Urinary bladder (tissue), 4 donors: ENCODE measurements around the gene INPP5A. TPM values are rescaled to one million over a fixed set of nuclear protein-coding genes. Genes with fewer than 3 reads are reported as not detected.

ENCODE experiments used
- DNase-seq: peaks from one replicate; pipeline ENCODE4 v3.0.0-alpha.2; 2015; ENCODE audit errors: extremely low spot score
- H3K27ac ChIP-seq: one replicate; pipeline ENCODE4 v1.5.1; 2013; ENCODE audit warnings: low read depth, mild to moderate bottlenecking, moderate library complexity
- H3K36me3 ChIP-seq: one replicate; pipeline ENCODE4 v1.6.1; 2013; ENCODE audit warnings: mild to moderate bottlenecking, moderate library complexity; ENCODE audit not compliant: insufficient read depth
- H3K4me1 ChIP-seq: one replicate; pipeline ENCODE4 v1.6.1; 2013; ENCODE audit warnings: mild to moderate bottlenecking, moderate library complexity; ENCODE audit not compliant: insufficient read depth
- H3K4me3 ChIP-seq: one replicate; pipeline ENCODE4 v1.5.1; 2013; ENCODE audit warnings: low read depth, low read length
- WGBS: extraction: QIAGEN DNeasy Blood & Tissue Kit; methylation state at CpG from one replicate; pipeline ENCODE4 v1.1.7; 2013; 5-methylcytosine and 5-hydroxymethylcytosine counted together
- polyA plus RNA-seq: library from polyadenylated mRNA; stranded (reverse); fragments of 200-250 nt; gene quantifications from one replicate; pipeline ENCODE4 v1.2.3, GENCODE V29; 2013
- total RNA-seq: library from RNA; depleted of rRNA; stranded (reverse); fragments of >200 nt; gene quantifications from one replicate; pipeline ENCODE4 v1.2.3, GENCODE V29; 2014
- donor health status: healthy with polysubstance abuse.
- donor health status: healthy.

Gene INPP5A
- total and polyA plus RNA-seq, 2 donors = 61.0 to 66.2 TPM

DNA sequence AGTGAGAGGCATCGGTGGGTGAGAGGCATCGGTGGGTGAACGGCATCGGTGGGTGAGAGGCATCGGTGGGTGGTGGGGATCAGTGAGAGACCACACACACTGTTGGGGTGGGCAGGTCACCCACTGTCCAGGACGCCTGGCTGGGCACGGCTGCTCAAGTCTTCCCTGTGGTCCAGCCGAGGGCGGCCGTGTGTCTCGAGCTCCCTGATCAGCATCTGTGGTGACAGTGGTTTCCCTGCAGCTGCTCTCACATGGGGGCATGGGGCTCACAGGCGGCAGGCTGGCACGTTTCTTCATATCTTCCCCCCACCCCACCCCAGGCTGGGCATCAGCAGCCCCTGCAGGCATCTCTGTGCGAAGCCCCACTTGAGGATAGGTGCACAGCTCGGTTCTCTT, 170.2 kb downstream of the INPP5A start:
- no peak for DNase-seq
- H3K4me1 ChIP-seq = no peaks in the 10 kb centered on the region
- no peak overlapping the region for H3K4me3 ChIP-seq
- WGBS = 98% methylated on average over 15 of the region's 15 CpGs
- peaks cover 2% of the 10 kb centered on the region for H3K36me3 ChIP-seq
- H3K27ac ChIP-seq = no peak overlapping the region

DNA sequence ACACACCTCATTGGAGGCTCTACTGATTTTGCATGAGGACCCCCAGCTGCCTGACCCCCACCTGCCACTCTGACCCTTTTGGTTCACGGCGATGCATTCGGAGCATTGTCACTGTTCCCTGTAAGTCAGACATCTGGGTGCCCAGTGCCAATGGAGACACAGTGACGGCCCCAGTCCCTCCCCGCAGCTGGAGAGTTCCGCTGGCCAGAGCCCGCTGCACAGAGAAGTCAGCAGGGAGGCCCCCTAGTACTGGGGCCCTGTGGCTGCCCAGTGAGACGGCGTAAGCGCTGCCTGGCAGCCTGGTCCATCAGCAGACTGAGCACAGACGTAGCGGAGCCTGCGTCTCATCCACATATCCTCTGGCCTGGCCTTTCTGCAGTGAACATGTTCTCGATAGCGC, 170.9 kb downstream of the INPP5A start:
- DNase-seq = no peak
- Histone ChIP-seq H3K4me3 (no peak overlapping the region), H3K27ac (no peak overlapping the region), H3K4me1 (no peaks in the 10 kb centered on the region), H3K36me3 (peaks cover 2% of the 10 kb centered on the region)
- 89% methylated on average over 15 of the region's 15 CpGs for WGBS

DNA sequence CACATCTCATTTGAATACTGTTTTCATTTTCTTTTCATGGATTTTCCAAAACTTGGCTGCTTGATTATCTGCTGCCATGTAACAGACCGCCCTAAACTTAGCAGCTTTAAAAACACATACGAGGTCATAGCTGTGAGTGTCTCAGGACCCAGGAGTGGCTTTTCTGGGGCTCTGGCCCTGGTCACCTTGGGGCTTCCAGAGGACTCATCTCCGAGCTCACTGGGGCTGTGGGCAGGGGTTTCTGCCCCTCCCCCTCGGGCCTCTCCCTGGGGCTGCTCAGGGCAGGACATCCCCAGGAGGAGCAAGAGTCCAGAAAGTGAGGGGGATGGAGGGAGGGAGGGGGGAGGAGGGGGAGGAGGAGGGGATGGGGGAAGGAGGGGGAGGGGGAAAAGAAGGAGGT, 171.3 kb downstream of the INPP5A start:
- peaks cover 2% of the 10 kb centered on the region for H3K36me3 ChIP-seq
- no peak overlapping the region for H3K27ac ChIP-seq
- H3K4me3 ChIP-seq = no peak overlapping the region
- WGBS = 81% methylated on average over 4 of the region's 4 CpGs
- H3K4me1 ChIP-seq = no peaks in the 10 kb centered on the region
- DNase-seq = no peak

DNA sequence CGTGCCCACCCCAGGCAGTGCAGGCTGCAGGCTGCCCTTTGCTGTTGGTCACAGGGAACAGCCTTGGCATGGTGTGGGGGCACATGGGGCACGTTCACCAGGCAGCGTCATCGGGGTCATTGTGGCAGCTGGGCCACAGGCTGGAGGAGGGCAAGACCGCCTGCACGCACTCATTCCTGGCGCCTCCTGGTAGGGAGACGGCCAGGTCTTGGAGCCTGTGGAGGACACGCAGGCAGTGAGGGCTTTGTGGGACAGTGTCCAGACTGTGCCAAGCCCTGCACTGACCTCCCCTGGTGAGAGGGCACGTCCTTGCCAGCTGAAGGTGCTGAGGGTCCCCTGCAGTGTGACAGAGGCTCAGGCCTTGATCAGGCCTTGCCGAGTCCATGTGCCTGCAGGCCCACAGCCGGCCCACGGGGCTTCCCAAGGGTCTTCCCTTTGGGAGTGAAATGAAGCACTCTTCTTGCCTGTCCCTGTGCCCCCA, 171.9 kb downstream of the INPP5A start:
- DNase-seq = no peak
- H3K4me3 ChIP-seq = no peak overlapping the region
- no peaks in the 10 kb centered on the region for H3K4me1 ChIP-seq
- WGBS = 93% methylated on average over 13 of the region's 13 CpGs
- H3K36me3 ChIP-seq = peaks cover 2% of the 10 kb centered on the region
- H3K27ac ChIP-seq = no peak overlapping the region

DNA sequence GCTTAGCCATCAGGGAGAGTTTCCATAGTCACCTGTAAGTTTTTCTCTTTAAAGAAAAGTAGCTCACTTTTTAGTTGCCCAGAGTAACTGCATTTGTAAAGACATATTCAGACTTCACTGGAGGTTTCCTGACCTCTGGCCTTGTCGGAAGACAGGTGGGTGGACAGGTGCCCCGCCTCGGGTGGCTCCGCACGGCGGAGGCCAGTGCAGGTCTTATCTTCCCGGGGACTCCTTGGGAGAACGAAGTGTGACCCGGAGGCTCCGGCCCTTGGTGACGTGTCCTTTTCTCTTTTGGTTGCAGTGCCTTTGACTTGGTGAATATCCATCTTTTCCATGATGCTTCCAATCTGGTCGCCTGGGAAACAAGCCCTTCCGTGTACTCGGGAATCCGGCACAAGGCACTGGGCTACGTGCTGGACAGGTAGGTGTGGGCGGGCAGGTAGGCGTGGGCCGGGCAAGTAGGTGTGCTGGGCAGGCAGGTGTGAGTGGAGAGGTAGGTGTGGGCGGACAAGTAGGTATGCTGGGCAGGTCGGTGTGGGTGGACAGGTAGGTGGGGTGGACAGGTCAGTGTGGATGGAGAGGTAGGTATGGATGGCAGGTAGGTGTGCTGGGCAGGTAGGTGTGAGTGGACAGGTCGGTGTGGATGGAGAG, 172.6 kb downstream of the INPP5A start:
- Histone ChIP-seq H3K4me3 (no peak overlapping the region), H3K27ac (no peak overlapping the region), H3K4me1 (no peaks in the 10 kb centered on the region), H3K36me3 (peaks cover 2% of the 10 kb centered on the region)
- DNase-seq = no peak
- WGBS = 95% methylated on average over 22 of the region's 22 CpGs

DNA sequence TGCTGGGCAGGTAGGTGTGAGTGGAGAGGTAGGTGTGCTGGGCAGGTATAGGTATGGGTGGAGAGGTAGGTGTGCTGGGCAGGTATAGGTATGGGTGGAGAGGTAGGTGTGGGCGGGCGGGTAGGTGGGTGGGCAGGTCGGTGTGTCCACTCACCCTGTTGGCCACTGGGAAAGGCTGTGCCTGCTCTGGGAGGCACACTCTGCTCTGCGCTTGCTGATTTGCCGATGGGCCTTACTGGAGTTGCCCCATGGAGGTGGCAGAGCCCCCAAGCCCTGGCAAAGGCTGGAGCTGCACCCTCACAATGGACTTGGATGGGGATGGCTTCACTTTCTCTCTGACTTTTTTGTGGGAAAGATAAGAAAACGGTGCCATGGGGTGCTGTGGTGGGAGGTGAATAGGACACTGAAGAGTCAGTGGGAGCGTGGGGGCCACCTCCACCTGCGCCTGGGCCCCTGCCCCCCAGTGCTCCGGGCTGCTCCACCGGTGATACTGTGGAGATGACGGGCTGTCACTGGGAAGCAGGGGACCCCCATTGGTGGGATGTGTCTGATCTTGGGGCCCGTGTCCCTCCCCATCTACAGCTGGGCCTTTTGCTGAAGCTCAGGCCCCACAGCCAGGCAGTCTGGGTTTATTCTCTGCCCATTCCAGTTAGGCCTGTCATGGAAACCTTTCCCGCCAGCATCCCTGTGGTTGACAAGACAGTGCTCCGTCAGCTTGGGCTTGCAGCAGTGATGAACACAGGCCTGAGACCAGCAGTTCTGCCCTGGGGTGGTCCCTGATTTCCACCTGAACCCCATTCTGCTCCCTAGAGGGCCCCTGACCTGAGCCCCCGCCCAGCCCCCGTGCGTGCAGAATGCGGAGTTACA, 173.4 kb downstream of the INPP5A start:
- H3K4me3 ChIP-seq = no peak overlapping the region
- no peak overlapping the region for H3K27ac ChIP-seq
- no peak for DNase-seq
- peaks cover 2% of the 10 kb centered on the region for H3K36me3 ChIP-seq
- 96% methylated on average over 18 of the region's 18 CpGs for WGBS
- no peaks in the 10 kb centered on the region for H3K4me1 ChIP-seq

DNA sequence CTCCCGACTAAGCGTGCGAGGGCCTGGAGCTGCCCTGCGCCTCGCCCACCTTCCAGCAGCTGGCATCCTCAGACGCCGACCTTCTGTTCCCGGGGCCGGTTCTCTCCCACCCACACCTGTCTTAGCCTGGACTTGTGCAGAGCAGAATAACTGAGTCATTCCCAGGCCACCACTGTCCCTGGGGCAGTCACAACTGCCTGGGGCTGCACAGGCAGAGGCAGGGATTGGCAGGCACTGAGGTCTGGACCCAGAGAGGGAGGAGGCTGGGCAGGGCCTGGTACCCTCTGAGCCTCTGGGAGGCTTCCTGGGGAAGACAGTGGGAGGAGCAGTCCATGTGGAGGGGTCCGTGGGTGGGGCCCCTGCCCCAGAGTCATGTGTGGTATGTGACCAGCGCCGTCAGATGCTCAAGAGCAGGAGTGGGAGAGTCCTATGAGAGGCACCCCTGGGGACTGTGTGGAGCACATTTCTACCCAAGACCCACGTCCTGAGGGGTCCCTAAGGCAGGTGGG, 174.1 kb downstream of the INPP5A start:
- WGBS = 94% methylated on average over 13 of the region's 13 CpGs
- Histone ChIP-seq H3K4me1 (no peaks in the 10 kb centered on the region), H3K27ac (no peak overlapping the region), H3K36me3 (peaks cover 2% of the 10 kb centered on the region), H3K4me3 (no peak overlapping the region)
- no peak for DNase-seq

DNA sequence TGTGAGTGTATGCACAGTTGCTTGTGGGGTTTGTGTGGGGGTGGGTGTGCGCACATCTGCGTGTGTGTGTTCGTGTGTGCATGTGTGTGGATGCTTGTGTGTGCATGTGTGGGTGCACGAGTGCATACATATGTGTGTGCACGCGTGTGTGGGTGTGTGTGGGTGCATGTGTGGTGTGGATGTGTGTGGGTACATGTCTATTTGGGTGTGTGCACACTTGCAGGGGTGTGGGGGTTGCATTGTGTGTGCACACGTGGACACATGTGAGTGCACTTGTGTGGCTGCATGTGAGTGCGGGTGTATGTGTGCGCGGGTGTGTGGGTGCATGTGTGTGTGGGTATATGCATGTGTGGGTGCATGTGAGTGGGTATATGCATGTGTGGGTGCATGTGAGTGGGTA, 174.7 kb downstream of the INPP5A start:
- WGBS = 93% methylated on average over 10 of the region's 10 CpGs
- DNase-seq = no peak
- Histone ChIP-seq H3K4me1 (no peaks in the 10 kb centered on the region), H3K4me3 (no peak overlapping the region), H3K36me3 (peaks cover 2% of the 10 kb centered on the region), H3K27ac (no peak overlapping the region)

DNA sequence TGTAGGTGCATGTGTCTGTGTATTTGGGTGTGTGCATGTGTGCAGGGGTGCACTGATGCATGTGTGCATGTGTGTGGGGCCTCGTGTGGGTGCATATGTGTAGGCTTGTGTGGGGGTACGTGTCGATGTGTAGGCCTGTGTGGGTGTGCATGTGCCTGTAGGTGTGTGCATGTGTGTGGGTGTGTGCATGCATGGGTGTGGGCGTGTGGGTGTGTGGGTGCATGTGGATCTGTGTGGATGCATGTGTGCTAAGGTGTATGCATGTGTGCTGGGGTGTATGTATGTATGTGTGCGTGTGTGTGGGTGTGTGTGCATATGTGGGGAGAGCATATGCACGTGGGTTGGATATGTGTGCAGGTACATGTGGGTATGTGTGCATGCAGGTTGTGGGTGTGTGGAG, 175.2 kb downstream of the INPP5A start:
- 96% methylated on average over 6 of the region's 6 CpGs for WGBS
- DNase-seq = no peak
- Histone ChIP-seq H3K36me3 (peaks cover 2% of the 10 kb centered on the region), H3K4me3 (no peak overlapping the region), H3K27ac (no peak overlapping the region), H3K4me1 (no peaks in the 10 kb centered on the region)

DNA sequence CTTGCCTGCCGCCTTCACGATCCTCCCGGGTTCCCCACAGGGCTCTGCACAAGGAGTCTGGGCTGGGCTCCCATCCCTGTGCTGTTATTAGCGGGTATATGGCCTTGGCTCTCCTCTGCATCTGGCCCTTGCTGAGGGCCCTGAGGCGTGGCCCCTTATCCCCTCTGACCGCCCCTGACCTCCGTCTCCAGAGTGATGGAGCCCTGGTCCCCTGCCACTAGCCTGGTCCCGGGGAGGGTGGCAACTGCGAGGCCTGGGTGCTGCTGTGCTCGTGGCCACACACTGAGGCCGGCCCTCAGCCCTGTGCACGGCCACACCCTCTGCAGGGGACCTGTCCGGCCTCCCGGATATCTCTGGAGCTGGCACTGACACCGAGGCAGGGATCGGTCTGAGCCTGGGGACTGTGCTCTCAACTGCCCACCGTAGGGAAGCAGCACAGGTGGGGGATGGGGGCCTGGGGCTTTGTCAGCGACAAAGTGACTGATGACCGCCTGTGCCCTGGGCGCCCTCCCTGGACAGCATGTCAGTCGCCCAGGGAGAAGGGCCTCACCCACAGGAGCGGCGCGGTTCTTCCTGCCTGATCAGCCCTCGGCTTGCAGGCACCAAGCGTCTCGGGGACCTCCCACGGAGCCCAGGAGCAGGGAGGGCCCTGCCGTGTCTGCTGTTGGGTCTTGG, 176.0 kb downstream of the INPP5A start:
- no peak overlapping the region for H3K4me3 ChIP-seq
- H3K4me1 ChIP-seq = no peaks in the 10 kb centered on the region
- DNase-seq = no peak
- 79% methylated on average over 29 of the region's 29 CpGs for WGBS
- H3K36me3 ChIP-seq = peaks cover 2% of the 10 kb centered on the region
- no peak overlapping the region for H3K27ac ChIP-seq

DNA sequence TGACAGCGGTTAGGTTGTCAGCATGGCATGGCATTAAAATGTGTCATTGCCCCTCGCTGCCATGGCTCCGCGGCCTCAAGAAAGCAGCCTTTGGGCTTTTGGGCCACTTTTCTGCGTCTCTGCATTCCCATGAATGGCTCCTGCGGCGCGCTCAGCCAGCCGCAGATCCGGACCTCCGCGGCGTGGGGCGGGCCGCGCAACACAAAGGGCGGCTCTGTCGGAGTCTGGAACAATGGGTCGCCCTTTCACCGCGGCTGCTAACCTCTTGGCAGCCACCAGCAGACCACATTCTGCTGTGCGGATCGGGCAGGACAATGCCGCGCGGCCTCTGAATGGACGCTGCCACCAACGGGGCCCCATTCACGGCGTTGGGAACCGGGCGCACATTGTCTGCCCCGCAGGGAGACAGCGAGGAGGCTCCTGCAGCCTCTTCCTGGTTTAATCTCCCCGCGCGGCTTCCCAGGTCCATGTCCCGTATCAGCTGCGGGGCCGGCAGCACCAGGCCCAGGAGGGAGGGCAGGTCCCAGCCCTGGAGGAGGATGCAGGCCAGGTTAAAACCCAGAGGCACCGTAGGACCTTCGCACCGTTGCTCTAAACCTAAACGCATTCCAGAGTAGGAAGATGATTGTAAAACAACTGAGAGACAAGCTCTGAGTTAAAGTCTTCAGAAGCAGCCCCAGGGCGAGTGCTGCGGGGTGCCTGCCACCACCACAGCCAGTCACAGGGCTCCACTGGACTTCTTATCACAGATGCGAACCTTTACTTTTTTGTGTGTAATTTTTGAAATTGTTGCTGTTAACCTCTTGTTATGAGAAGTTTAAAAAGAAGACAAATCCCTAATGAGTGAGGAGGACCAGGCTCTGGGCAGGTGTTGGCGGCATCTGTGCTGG, 176.8 kb downstream of the INPP5A start:
- H3K4me3 ChIP-seq = no peak overlapping the region
- no peak for DNase-seq
- H3K4me1 ChIP-seq = no peaks in the 10 kb centered on the region
- 76% methylated on average over 48 of the region's 48 CpGs for WGBS
- H3K27ac ChIP-seq = no peak overlapping the region
- peaks cover 2% of the 10 kb centered on the region for H3K36me3 ChIP-seq

DNA sequence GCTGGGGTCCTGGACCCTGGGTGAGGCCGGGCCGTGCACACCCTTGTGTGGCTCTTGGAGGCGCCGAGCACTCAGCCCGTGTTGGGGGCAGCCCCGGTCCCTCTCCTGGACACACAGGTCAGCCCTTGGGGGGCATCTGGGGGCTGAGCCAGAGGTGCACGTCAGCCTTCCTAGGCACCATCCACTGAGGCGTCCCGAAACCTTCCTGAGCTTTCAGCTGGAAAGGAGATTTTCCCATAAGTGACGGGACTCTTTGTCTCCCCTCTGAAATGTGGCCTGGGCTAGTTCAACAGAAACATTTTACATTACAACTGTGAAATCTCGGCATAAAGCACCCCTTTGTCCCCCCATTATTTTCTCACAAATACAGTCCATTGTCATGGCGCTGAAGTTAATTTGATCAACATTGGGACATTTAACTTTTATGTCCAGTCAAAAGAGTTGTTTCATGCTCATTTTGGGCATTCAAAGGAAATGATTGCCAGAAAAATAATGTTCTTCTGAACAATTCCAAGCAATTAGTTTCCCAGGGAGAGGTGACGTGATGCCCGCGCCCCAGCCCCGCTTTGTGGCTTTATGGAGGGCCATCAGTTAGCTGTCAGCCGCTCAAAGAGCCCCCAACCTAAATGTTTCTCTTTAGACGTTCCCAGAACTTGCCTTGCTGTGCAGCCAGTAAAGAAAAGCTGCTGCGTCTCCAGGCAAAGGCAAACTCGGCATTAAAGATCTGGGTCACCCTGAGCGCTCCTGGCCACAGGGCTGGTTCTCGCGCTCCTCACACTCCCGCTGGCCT, 177.6 kb downstream of the INPP5A start:
- Histone ChIP-seq H3K4me3 (no peak overlapping the region), H3K27ac (no peak overlapping the region), H3K4me1 (no peaks in the 10 kb centered on the region), H3K36me3 (peaks cover 2% of the 10 kb centered on the region)
- WGBS = 88% methylated on average over 24 of the region's 24 CpGs
- no peak for DNase-seq
